KOPT-K1 (cell line): ENCODE results near the gene CPN1.
"Not testable (repeated sequence)": the region's sequence is repeated elsewhere in the genome, so short reads cannot be mapped to it uniquely, and the experiment has no call there.

Experiments used
- H3K27ac ChIP-seq: fragments of 200-600 bp; sonication (generic); 2 replicates; pipeline ENCODE4 v1.5.1; 2016; ENCODE audit warnings: antibody characterized with exemption, mild to moderate bottlenecking, low read depth, low read length; ENCODE audit not compliant: poor library complexity, severe bottlenecking
- H3K36me3 ChIP-seq: fragments of 200-600 bp; sonication (generic); 2 replicates; pipeline ENCODE4 v1.5.1; 2017; ENCODE audit warnings: antibody characterized with exemption, mild to moderate bottlenecking, low read length, moderate library complexity; ENCODE audit not compliant: insufficient read depth
- H3K9me3 ChIP-seq: fragments of 200-600 bp; sonication (generic); 2 replicates; pipeline ENCODE4 v1.5.1; 2017; ENCODE audit warnings: antibody characterized with exemption, low read length, mild to moderate bottlenecking; ENCODE audit not compliant: insufficient read depth, poor library complexity, severe bottlenecking

CPN1 gene

DNA sequence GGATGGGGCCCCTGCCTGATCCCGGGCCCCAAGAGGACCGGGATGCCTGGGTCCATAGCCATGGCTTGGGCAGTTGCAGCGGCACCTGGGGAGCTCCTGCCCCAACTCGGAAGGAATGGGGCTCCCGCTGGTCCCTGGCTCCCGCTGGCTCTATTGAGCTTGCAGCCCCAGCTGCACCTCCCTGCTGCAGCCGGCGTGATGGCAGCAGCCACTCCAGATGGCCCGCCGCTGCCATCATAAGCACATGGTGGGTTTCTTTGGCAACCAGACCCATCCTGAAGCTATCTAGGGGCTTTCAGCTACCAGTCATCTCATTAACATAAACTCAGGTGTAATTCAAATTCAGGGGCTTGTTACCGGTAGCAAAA, 60.8 kb downstream of the CPN1 start:
- H3K27ac ChIP-seq, result no peak overlapping the region
- no peaks in the 10 kb centered on the region for H3K9me3 ChIP-seq
- no peaks in the 10 kb centered on the region for H3K36me3 ChIP-seq

- H3K9me3 ChIP-seq, result no peaks in the 10 kb centered on the region
- no peak overlapping the region for H3K27ac ChIP-seq
- no peaks in the 10 kb centered on the region for H3K36me3 ChIP-seq
Measured at GRCh38 chr10:100020142-100020885, 61.4 kb downstream of the CPN1 start.

DNA sequence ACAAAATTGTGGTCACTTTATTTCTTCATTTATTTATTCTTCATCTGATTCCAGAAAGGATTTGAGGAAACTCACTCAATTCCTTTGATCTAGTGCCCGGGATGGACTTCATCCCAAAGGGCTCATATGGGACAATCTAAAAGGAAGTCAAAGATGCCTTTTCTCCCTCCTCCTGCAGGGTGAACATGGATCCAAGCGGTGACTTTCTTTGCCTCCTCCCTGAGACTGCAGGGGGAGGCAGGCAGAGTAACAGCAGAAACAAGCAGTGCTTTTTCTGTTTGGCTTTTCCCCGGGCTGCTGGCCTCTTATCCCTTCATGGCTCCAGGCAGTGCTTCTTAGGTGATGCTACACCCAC, 61.9 kb downstream of the CPN1 start:
- no peaks in the 10 kb centered on the region for H3K36me3 ChIP-seq
- H3K27ac ChIP-seq, result no peak overlapping the region
- no peaks in the 10 kb centered on the region for H3K9me3 ChIP-seq

DNA sequence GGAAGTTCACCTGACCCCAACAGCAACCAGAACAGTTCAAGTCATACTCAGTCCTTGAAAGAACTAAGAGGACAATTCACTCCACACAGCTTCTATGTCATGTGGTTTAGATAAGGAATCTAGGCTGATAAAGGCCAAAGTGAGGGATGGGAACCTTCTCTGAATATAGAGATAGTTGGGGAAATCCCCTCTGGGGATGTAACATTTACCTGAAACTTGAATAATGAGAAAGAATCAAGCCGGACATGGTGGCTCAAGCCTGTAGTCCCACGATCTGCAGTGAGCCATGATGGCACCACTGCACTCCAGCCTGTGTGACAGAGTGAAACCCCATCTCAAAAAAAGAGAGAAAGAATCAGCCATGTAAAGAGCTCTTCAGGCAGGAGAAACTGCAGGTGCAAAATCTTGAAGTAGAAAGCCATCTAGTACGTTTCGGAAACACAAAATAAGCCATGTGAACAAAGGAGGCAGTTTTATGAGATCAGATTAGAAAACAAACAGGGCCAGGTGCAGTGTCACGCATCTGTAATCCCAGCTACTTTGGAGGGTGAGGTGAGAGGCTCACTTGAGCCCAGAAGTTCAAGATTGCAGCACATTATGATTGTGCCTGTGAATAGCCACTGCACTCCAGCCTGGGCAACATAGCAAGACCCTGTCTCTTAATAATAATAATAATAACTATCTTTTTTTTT, 67.5 kb downstream of the CPN1 start:
- no peaks in the 10 kb centered on the region for H3K36me3 ChIP-seq
- H3K27ac ChIP-seq, result peak overlapping the region; percentile 29
- no peaks in the 10 kb centered on the region for H3K9me3 ChIP-seq

DNA sequence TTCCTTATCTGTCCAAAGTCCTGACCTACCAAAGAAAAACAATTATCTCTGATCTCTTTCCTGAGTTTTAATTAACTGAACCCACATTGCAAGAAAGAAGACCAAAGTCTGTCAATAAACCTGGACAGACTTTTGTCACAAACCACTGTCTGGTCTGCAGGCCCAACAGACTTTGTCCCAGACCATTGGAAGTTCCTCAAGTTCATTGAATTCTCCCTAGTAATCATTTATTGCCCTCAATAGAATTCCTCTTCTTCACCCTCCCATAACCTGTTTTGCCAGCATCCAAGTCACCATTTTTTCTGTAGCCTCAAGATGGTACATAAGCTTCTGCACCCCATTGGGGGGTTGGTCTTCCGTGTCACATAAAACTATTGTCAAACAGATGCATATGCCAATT, 68.0 kb downstream of the CPN1 start:
- no peaks in the 10 kb centered on the region for H3K36me3 ChIP-seq
- no peaks in the 10 kb centered on the region for H3K9me3 ChIP-seq
- peak overlapping the region; percentile 29 for H3K27ac ChIP-seq

GRCh38 chr10:100011906-100012305, 69.8 kb downstream of the CPN1 start:
- not testable (repeated sequence) for H3K27ac ChIP-seq, H3K9me3 ChIP-seq, H3K36me3 ChIP-seq

DNA sequence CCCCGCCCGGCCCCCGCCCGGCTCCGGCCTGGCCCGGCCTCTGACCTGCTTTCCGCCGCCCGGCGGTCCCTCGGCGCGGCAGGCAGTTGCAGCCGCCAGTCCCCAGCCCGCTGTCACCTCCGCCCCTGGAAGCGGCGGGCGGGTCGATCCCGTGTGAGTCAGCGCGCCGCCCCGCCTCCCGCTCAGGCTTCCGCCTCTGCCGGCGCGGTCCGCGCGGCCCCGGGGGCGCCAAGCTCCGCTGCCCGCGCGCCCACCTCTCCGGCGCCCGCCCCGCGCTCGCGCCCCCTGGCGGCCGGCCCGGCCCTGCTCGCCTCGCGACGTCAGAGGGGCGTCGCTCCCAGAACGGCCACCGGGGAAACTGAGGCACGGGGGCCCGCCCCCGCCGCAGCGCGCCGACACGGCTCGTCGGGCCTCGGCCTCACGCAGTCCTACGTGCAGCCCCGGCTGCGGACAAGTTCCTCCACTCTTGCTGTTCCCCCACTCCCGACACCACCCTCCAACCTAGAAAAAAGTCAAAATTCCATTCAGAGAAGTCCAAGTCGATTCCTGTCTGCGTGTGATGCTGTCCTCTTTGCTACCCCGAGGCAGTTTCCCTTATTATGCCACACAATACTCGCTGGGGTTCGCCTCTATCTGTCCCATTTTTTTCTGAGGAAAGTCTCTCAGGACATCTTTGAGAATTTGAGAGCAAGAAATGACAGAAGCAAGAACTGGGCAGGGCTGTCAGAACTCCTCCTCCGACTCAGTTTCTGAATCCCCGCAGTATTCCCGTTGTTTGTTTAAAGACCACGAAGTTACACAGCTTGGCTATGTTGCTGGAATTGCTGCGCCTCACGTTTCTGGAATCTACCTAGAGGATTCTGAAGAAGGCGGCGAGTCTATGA, 71.6 kb downstream of the CPN1 start, which contains the start of gene DNMBP:
Gene DNMBP (minus strand): TSS at position 155 of the 884 bp plus-strand sequence. CDS start 37,823 bp downstream, outside the sequence.
- Histone ChIP-seq H3K9me3 (no peaks in the 10 kb centered on the region), H3K27ac (peak within 1 kb of the TSS; percentile 33), H3K36me3 (no peaks in the 10 kb centered on the region)

DNA sequence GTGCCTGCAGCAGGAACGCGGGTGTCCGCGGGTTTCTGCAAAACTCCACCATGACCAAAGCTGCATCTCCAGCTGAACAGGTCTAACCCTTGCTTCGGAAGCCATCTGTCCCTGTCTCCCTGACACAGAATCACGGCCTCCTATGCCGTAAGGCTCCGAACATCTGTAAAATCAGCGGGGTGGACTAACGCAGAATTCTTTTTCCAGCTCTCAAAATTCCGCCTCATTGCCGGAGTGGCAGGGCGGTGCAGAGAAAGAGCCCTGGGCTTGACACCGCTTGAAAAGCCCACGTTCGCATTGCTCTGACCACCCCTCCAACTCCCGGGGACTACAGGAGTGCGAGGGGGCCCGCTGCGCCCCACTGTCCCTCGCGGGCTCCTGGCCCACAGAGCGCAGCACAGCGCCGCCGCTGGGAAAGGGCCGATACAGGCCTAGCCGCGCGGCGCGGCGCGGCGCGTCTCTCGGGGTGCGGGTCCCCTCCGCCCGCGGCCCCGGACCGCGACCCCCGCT, 72.3 kb downstream of the CPN1 start:
- no peaks in the 10 kb centered on the region for H3K9me3 ChIP-seq
- peak overlapping the region; percentile 33 for H3K27ac ChIP-seq
- H3K36me3 ChIP-seq, result no peaks in the 10 kb centered on the region

DNA sequence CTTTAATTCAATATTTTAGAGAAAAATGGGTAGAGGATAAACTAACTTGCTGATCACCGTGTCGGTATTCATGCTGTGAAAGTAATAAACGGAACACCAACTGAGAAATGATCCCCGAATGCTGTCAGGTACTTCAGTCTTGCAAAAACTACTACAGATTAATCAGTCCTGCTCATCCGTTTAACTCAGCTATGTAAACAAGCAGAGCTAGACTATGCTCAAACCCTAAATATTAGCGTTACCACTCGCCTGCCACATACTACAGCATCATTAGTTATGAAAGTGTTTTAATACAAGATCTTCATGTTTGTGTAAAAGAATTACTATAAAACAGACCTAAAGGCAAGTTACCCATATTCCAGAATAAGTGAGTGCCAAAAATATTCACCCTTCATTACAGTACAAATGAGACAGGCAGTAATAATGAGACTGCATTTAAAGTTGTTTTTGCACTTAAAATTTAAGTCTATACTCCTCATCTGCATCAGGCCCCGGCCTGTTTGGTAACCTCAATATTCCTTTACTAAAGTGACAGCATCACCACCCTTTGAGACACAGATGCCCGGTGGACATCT, 72.9 kb downstream of the CPN1 start:
- H3K27ac ChIP-seq, result peak overlapping the region; percentile 33
- H3K9me3 ChIP-seq, result no peaks in the 10 kb centered on the region
- no peaks in the 10 kb centered on the region for H3K36me3 ChIP-seq

GRCh38 chr10:100008142-100008522, 73.5 kb downstream of the CPN1 start:
- Histone ChIP-seq H3K36me3 (no peaks in the 10 kb centered on the region), H3K27ac (no peak overlapping the region), H3K9me3 (no peaks in the 10 kb centered on the region)

DNA sequence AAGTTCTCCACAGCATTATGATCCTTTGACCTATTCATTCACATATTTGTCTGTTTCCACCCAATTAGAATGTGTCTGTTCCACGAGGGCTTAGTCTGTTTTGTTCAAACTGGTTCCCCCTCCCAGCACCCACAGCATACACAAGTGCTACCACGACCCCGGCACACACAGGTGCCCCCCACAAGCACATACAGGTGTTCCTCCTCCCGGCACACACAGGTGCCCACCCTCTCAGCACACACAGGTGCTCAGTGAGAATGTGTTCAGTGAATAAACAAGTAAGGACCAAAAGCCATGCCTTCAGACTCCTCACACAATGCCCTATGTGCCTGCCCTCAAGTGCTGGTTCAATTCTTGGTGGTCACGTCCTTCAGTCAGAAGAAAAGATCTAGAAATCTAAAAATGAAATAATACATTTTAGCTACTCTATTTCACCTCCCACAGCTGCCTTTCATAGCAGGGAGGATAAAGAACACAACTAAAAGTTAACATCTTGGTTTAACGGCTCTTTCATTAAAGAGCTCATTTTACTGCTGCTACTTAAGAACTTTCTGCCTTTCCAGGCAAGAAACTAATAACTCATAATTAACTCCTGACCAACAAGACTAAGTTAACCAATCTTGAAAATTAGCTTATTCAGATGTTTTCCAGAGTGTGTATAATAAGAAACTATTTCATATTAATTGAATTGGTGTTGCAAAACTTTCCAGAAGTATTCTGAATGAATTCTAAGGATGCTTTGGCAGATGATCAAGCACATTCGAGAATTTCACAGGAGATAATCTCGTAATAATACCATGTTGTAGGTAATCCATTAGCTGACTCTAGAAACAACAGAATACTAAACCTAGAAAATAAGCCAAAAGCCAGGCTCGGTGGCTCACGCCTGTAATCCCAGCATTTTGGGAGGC, 74.2 kb downstream of the CPN1 start:
- Histone ChIP-seq H3K27ac (no peak overlapping the region), H3K36me3 (no peaks in the 10 kb centered on the region), H3K9me3 (no peaks in the 10 kb centered on the region)

- H3K36me3 ChIP-seq, result no peaks in the 10 kb centered on the region
- H3K27ac ChIP-seq, result no peak overlapping the region
- no peaks in the 10 kb centered on the region for H3K9me3 ChIP-seq
Measured at GRCh38 chr10:100006243-100006886, 75.3 kb downstream of the CPN1 start.

DNA sequence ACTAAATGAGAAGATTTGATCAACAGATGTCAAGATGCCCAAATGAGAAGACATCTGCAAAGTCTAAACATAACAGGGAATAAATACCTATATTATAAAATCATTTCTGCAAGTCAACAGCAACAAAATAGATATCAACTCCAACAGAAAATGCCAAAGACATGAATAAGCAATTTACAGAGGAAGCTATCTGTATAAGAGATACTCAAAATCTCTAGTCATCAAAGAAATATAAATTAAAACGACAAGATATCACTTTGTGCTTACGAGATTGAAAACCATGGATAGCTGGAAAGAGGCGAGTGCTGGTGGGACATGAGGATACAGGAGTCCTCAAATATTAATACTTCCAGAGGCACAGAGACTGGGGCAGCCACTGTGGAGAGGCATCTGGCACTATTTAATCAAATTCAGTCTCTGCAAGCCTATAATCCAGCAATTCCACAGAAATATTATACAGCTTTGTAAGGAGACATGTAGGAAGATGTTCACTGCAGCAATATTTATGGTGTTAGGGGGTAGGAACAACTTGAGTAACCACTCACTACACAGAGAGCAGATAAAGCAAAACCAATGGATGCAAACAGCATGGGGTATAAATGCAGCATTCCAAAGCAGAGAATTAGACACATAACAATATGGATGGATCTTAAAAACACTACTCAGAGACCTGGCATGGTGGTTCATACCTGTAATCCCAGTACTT, 76.7 kb downstream of the CPN1 start:
- H3K27ac ChIP-seq, result no peak overlapping the region
- H3K9me3 ChIP-seq, result no peaks in the 10 kb centered on the region
- H3K36me3 ChIP-seq, result no peaks in the 10 kb centered on the region
